ENCODE measurements around the gene GSN. TPM values are rescaled to one million over a fixed set of nuclear protein-coding genes. Genes with fewer than 3 reads are reported as not detected.
A peak's percentile ranks its signal among the peaks of the same experiment; 100 is the strongest.

Gene GSN
- 1,000 to 10,000 TPM; 2,362 to 3,466 (median 3,146) TPM for total RNA-seq

DNA sequence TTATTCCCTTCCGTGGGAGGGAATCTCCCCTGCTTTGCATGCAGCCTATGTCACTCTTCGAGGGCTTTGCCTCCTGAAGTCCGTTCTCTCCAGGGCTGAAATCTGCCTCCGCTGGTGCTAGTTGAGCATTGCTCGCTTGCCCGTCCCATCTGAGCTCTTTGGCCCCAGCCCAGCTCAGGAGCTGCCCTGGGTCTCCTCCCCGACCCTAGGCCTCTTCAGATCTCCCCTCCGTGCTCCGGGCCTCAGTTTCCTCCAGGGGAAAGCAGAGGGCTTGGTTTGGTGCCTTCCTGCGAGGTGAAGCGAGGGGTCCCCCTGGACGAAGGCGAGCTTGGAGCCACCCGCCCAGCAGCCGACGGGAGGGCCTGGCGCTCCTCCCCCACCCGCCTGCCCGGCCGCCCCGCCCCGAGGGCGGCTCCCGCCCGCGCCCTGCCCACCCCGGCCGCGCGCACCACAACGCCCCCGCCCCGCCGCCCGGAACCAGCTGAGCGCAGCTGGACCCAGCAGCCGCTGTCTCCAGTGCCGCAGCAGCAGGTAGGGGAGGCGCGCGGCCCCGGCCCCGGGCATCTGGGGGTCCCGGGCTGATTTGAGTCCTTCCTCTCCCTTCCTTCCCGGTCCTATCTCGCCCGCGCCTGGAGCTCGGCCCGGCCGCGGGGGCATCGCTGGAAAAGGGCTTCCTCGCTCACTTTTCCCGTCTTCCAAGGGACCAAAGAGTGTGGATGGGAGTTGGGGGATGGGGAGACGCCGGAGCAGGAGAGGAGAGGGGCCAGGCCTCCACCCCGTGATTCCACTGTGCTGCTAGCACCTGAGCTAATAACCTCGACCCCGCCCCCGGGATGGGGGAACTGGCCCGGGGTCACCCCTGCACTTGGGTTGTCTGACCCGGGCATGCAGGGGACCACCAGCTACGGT, at the start of gene GSN:
Gene GSN, plus strand, starts transcription at position 474 of the 909 bp plus-strand sequence. CDS start 33,810 bp downstream, outside the sequence.
- peak; percentile 90 for ATAC-seq
- Histone ChIP-seq H3K4me3 (peak within 1 kb of the TSS; percentile 88 to 93), H3K36me3 (no peaks in the 10 kb centered on the region), H3K27ac (peak within 1 kb of the TSS; percentile 90 to 98 (median 96)), H3K9me3 (no peaks in the 10 kb centered on the region), H3K27me3 (no peaks in the 10 kb centered on the region), H3K4me1 (peaks cover 13 to 66% (median 42%) of the 10 kb centered on the region in 3 donors)
- 0% methylated on average over 1 to 3 of the region's 64 CpGs for WGBS, 2 donors (ENCODE audit: low coverage in 1 of 2)
- TF ChIP-seq, protein P1, sequence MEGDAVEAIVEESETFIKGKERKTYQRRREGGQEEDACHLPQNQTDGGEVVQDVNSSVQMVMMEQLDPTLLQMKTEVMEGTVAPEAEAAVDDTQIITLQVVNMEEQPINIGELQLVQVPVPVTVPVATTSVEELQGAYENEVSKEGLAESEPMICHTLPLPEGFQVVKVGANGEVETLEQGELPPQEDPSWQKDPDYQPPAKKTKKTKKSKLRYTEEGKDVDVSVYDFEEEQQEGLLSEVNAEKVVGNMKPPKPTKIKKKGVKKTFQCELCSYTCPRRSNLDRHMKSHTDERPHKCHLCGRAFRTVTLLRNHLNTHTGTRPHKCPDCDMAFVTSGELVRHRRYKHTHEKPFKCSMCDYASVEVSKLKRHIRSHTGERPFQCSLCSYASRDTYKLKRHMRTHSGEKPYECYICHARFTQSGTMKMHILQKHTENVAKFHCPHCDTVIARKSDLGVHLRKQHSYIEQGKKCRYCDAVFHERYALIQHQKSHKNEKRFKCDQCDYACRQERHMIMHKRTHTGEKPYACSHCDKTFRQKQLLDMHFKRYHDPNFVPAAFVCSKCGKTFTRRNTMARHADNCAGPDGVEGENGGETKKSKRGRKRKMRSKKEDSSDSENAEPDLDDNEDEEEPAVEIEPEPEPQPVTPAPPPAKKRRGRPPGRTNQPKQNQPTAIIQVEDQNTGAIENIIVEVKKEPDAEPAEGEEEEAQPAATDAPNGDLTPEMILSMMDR (IDR thresholded peaks at IDR 0.05) = peak in 2 of 4 experiments; percentile 21 to 27
- TF ChIP-seq EP300 (IDR thresholded peaks at IDR 0.05) (no peak), POLR2AphosphoS5 (IDR thresholded peaks at IDR 0.05) (peak; percentile 97), POLR2A (IDR thresholded peaks at IDR 0.05) (peak; percentile 90 to 96)

DNA sequence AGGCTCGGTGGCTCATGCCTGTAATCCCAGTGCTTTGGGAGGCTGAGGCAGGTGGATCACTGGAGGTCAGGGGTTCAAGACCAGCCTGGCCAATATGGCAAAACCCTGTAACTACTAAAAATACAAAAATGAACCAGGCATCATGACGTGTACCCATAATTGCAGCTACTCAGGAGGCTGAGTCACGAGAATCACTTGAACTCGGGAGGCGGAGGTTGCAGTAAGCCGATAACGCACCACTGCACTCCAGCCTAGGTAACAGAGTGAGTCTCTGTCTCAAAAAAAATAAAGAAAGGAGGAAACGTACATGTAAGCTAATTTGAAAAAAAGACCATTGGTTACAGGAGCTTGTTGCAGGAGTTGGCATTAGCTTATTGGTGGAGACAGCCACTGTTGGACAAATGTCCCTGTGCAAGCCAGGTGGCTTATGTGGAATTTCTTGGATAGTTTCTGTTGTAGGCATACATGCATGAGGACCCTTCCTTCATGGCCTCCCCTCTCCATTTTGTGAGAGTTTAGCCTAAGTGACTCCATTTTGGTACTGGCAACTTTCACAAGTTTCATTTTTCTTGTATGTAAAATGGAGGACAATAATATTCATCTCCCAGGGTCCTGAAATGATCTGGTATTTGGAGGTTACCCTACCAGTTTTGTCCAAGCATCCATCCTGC, 49.5 kb upstream of the GSN start:
- no peak overlapping the region for H3K4me3 ChIP-seq
- TF ChIP-seq POLR2AphosphoS5 (IDR thresholded peaks at IDR 0.05) = no peak
- TF ChIP-seq, protein P1 (IDR thresholded peaks at IDR 0.05) = no peak
- no peak for TF ChIP-seq EP300 (IDR thresholded peaks at IDR 0.05)
- no peak for TF ChIP-seq POLR2A (IDR thresholded peaks at IDR 0.05)
- H3K4me1 ChIP-seq = peaks cover 0 to 5% (median 0%) of the 10 kb centered on the region in 3 donors
- no peaks in the 10 kb centered on the region for H3K9me3 ChIP-seq
- 88 to 92% methylated on average over 7 of the region's 8 CpGs for WGBS, 2 donors (ENCODE audit: low coverage in 1 of 2)
- ATAC-seq = no peak
- H3K27ac ChIP-seq = no peak overlapping the region
- H3K36me3 ChIP-seq = no peaks in the 10 kb centered on the region
- no peaks in the 10 kb centered on the region for H3K27me3 ChIP-seq

DNA sequence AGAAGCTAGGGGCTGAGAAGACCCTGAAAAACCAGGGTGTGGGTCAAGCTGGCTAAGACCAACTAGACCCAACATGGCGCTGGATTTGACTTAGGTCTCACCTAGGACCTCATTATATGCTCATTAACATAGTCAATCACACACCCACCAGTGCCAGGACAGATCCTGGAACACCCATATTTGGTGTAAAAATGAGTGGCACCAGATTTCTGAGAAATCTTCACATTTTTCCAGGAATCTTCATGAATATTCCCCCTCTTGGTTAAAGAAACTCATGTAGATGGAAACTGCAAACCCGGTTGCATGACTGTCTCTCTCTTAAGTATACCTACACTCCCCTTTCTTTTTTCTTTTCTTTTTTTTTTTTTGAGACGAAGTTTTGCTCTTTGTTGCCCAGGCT, 48.4 kb upstream of the GSN start:
- WGBS, 2 donors (ENCODE audit: low coverage in 1 of 2) = 80 to 94% methylated on average over 1 to 3 of the region's 3 CpGs
- H3K4me1 ChIP-seq = peaks cover 0 to 5% (median 0%) of the 10 kb centered on the region in 3 donors
- TF ChIP-seq EP300 (IDR thresholded peaks at IDR 0.05) = no peak
- TF ChIP-seq, protein P1 (IDR thresholded peaks at IDR 0.05) = no peak
- TF ChIP-seq POLR2AphosphoS5 (IDR thresholded peaks at IDR 0.05) = no peak
- TF ChIP-seq POLR2A (IDR thresholded peaks at IDR 0.05) = no peak
- H3K27me3 ChIP-seq = no peaks in the 10 kb centered on the region
- no peak overlapping the region for H3K27ac ChIP-seq
- no peaks in the 10 kb centered on the region for H3K36me3 ChIP-seq
- H3K9me3 ChIP-seq = no peaks in the 10 kb centered on the region
- no peak overlapping the region for H3K4me3 ChIP-seq
- ATAC-seq = no peak

DNA sequence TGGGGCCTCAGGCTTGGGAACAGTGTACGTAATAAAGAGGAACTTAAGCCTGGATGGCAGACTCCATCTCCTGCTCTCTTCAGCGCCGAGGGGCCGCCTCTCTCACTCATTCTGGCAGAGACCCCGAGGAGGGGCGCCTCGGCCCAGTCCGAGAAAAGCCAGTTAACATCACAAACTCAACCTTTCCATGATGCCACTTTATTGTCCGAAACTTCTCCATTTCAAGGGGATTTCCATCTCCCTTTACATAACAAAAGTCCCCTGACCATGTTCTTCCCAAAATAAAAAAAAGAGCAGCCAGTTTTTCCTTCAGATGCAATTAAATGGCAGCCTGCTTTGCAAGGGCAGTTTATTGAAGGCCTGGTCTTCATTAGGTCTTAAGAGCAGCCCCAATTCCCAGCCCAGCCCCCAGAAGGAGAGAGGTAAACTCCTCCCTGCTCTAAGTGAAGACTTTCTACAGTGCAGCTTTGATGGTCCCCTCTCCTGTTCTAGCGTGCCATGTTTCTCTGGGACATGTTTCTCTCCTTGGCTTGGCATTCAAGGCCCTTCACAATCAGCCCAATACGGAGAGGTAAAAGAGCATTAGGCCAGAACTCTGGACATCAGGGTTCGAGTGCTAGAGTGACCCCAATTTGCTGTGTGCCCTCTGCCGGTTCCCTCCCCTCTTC, 46.8 kb upstream of the GSN start:
- TF ChIP-seq POLR2A (IDR thresholded peaks at IDR 0.05) (no peak), EP300 (IDR thresholded peaks at IDR 0.05) (no peak), POLR2AphosphoS5 (IDR thresholded peaks at IDR 0.05) (no peak)
- TF ChIP-seq, protein P1 (IDR thresholded peaks at IDR 0.05) = no peak
- Histone ChIP-seq H3K27me3 (no peaks in the 10 kb centered on the region), H3K9me3 (no peaks in the 10 kb centered on the region), H3K4me1 (peaks cover 0 to 5% (median 0%) of the 10 kb centered on the region in 3 donors), H3K4me3 (no peak overlapping the region), H3K36me3 (no peaks in the 10 kb centered on the region), H3K27ac (no peak overlapping the region)
- 59 to 66% methylated on average over 6 to 10 of the region's 13 CpGs for WGBS, 2 donors (ENCODE audit: low coverage in 1 of 2)
- ATAC-seq = no peak

Data from gastroesophageal sphincter (tissue), 4 donors.